Endodermal cell (in vitro differentiated cells): ENCODE data around the gene ACACA. TPM values are rescaled to one million over a fixed set of nuclear protein-coding genes. Genes with fewer than 3 reads are reported as not detected.
A peak's percentile ranks its signal among the peaks of the same experiment; 100 is the strongest.

ENCODE experiments used
- DNase-seq: peaks from one replicate; pipeline ENCODE4 v3.0.0-alpha.2; 2017
- H3K27ac ChIP-seq: 2 replicates; pipeline ENCODE4 v1.5.1; 2013; ENCODE audit warnings: mild to moderate bottlenecking, low read depth, low read length, moderate library complexity
- H3K27me3 ChIP-seq: 2 replicates; pipeline ENCODE4 v1.6.1; 2013; ENCODE audit warnings: mild to moderate bottlenecking, low read length, moderate library complexity; ENCODE audit not compliant: insufficient read depth, control insufficient read depth, poor library complexity, severe bottlenecking
- H3K36me3 ChIP-seq: 2 replicates; pipeline ENCODE4 v1.7.0; 2013; ENCODE audit warnings: mild to moderate bottlenecking, low read length, moderate library complexity; ENCODE audit not compliant: control insufficient read depth, insufficient read depth
- H3K4me1 ChIP-seq: one replicate; pipeline ENCODE4 v1.7.0; 2013; ENCODE audit warnings: low read length; ENCODE audit not compliant: control insufficient read depth, insufficient read depth
- H3K4me3 ChIP-seq: 2 replicates; pipeline ENCODE4 v1.5.1; 2013; ENCODE audit warnings: mild to moderate bottlenecking, low read length, moderate library complexity
- H3K9ac ChIP-seq: 2 replicates; pipeline ENCODE4 v1.6.1; 2013; ENCODE audit warnings: mild to moderate bottlenecking, low read length, moderate library complexity; ENCODE audit not compliant: poor library complexity, severe bottlenecking; ENCODE audit errors: extremely low read depth
- H3K9me3 ChIP-seq: 2 replicates; pipeline ENCODE4 v1.6.1; 2013; ENCODE audit warnings: mild to moderate bottlenecking, low read length, moderate library complexity; ENCODE audit not compliant: control insufficient read depth
- H3K27ac Mint-ChIP-seq: 2 replicates; pipeline ENCODE4 v1.8.0; 2020; ENCODE audit warnings: mixed read lengths
- H3K27me3 Mint-ChIP-seq: 2 replicates; pipeline ENCODE4 v1.8.0; 2021; ENCODE audit warnings: mild to moderate bottlenecking, mixed read lengths; ENCODE audit not compliant: insufficient read depth
- H3K36me3 Mint-ChIP-seq: 2 replicates; pipeline ENCODE4 v1.8.0; 2020; ENCODE audit warnings: low read depth, mixed read lengths
- H3K4me1 Mint-ChIP-seq: 2 replicates; pipeline ENCODE4 v1.8.0; 2020; ENCODE audit warnings: mixed read lengths
- H3K4me3 Mint-ChIP-seq: 2 replicates; pipeline ENCODE4 v1.8.0; 2020; ENCODE audit warnings: mild to moderate bottlenecking, moderate library complexity, mixed read lengths
- H3K9me3 Mint-ChIP-seq: 2 replicates; pipeline ENCODE4 v1.8.0; 2020; ENCODE audit warnings: mild to moderate bottlenecking, mixed read lengths
- CTCF ChIP-seq: fragments of 200-600 bp; sonication (generic); conservative IDR thresholded peaks from 2 replicates; pipeline ENCODE4 v1.5.0; 2021; ENCODE audit warnings: antibody characterized with exemption, mild to moderate bottlenecking
- WGBS, 2 experiments: methylation state at CpG; one replicate each; pipeline versions ENCODE4 v1.1.5 to v1.1.7; 2013; ENCODE audit warnings: missing lambda C conversion rate in 2 of 2, mixed read lengths in 1 of 2; ENCODE audit not compliant: insufficient coverage in 1 of 2, insufficient read length in 1 of 2; 5-methylcytosine and 5-hydroxymethylcytosine counted together
- total RNA-seq, 2 donors: library from RNA; stranded (reverse); fragmentation: NEBNext Ultra II Directional in 1 of 2; extraction: Animal tissue kit (Norgen Biotek cat#: 25700) in 1 of 2; gene quantifications; 2 replicates in 1 of 2; 3 replicates in 1 of 2; pipeline ENCODE4 v1.2.1, GENCODE V29; 2021

ACACA gene
- total RNA-seq, 2 donors from 2014 or later = 66.7 to 68.6 TPM

DNA sequence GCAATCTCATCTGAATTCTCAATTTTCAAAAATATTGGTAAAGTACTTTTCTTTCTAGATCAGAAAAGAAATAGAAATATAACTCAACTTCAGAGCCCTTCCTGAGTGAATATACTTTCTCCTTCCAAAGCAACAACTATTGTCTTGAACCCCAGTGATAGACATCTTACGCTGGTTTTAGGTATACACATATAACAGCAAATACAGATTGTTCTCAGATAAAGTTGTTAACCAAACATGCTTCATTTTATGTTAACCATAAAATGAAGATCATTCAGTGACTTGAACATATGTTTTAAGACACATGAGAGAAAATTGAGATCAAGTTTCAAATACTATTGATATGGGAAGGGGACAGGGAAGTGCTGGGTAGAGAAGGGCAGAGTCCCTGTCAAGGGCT lies 84.5 kb downstream of the ACACA start:
- no peak overlapping the region for H3K4me3 Mint-ChIP-seq
- H3K27ac ChIP-seq = no peak overlapping the region
- no peaks in the 10 kb centered on the region for H3K9me3 Mint-ChIP-seq
- no peak for TF ChIP-seq CTCF
- H3K9me3 ChIP-seq = no peaks in the 10 kb centered on the region
- 100% methylated on average over 1 of the region's 1 CpG for WGBS, 2 experiments
- no peak overlapping the region for H3K27ac Mint-ChIP-seq
- H3K4me3 ChIP-seq = no peak overlapping the region
- H3K4me1 ChIP-seq = no peaks in the 10 kb centered on the region
- H3K36me3 ChIP-seq = peaks cover 27% of the 10 kb centered on the region
- H3K9ac ChIP-seq = no peak overlapping the region
- no peaks in the 10 kb centered on the region for H3K4me1 Mint-ChIP-seq
- no peaks in the 10 kb centered on the region for H3K27me3 Mint-ChIP-seq
- no peaks in the 10 kb centered on the region for H3K27me3 ChIP-seq
- H3K36me3 Mint-ChIP-seq = peaks cover 42% of the 10 kb centered on the region
- no peak for DNase-seq

GRCh38 chr17:37318931-37319594 lies 87.6 kb downstream of the ACACA start:
- DNase-seq = no peak
- TF ChIP-seq CTCF = no peak
- H3K9me3 ChIP-seq = no peaks in the 10 kb centered on the region
- H3K9ac ChIP-seq = no peak overlapping the region
- no peak overlapping the region for H3K4me3 Mint-ChIP-seq
- peaks cover 39% of the 10 kb centered on the region for H3K36me3 Mint-ChIP-seq
- H3K27ac Mint-ChIP-seq = no peak overlapping the region
- no peaks in the 10 kb centered on the region for H3K27me3 ChIP-seq
- peaks cover 20% of the 10 kb centered on the region for H3K36me3 ChIP-seq
- H3K4me1 Mint-ChIP-seq = no peaks in the 10 kb centered on the region
- H3K27me3 Mint-ChIP-seq = no peaks in the 10 kb centered on the region
- WGBS, 2 experiments = 90 to 100% methylated on average over 1 of the region's 3 CpGs
- no peaks in the 10 kb centered on the region for H3K9me3 Mint-ChIP-seq
- H3K4me1 ChIP-seq = no peaks in the 10 kb centered on the region
- no peak overlapping the region for H3K4me3 ChIP-seq
- no peak overlapping the region for H3K27ac ChIP-seq

DNA sequence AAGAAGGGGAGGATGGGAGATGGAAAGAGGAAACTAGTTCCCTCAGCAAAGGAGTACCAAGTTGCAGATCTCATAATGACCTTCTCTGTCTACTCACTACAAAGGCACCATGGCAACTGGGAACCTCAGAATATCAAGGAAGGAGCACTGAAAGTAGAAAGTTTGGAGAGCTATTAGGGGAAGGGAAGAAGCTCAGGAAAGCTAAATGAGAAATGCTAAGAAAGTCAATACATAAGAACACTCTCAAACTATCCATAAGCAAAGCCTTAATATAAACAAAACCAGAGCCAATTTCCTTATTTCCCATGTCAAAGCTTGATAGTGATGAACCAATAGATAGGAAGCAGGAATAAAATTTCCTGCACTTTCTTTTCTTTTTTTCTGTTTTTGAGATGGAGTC lies 88.8 kb downstream of the ACACA start:
- Histone ChIP-seq H3K4me3 (no peak overlapping the region), H3K27ac (no peak overlapping the region), H3K36me3 (peaks cover 16% of the 10 kb centered on the region), H3K4me1 (no peaks in the 10 kb centered on the region), H3K27me3 (no peaks in the 10 kb centered on the region), H3K9ac (no peak overlapping the region), H3K9me3 (no peaks in the 10 kb centered on the region)
- Mint-ChIP-seq H3K27ac (no peak overlapping the region), H3K4me1 (no peaks in the 10 kb centered on the region), H3K4me3 (no peak overlapping the region), H3K27me3 (no peaks in the 10 kb centered on the region), H3K9me3 (no peaks in the 10 kb centered on the region), H3K36me3 (peaks cover 32% of the 10 kb centered on the region)
- peak; percentile 5 for DNase-seq
- TF ChIP-seq CTCF = no peak
